ENCODE results near the gene SHBG. TPM values are rescaled to one million over a fixed set of nuclear protein-coding genes. Genes with fewer than 3 reads are reported as not detected.
"Not testable (repeated sequence)": the region's sequence is repeated elsewhere in the genome, so short reads cannot be mapped to it uniquely, and the experiment has no call there.

The SHBG gene
- total RNA-seq, 4 donors from 2014 or later = 0.37 to 2.5 TPM; not detected in 2

GRCh38 chr17:7613769-7614424 lies 16.0 kb upstream of the SHBG start:
- ATAC-seq (ENCODE audit: low FRiP score) = peak; percentile 1

DNA sequence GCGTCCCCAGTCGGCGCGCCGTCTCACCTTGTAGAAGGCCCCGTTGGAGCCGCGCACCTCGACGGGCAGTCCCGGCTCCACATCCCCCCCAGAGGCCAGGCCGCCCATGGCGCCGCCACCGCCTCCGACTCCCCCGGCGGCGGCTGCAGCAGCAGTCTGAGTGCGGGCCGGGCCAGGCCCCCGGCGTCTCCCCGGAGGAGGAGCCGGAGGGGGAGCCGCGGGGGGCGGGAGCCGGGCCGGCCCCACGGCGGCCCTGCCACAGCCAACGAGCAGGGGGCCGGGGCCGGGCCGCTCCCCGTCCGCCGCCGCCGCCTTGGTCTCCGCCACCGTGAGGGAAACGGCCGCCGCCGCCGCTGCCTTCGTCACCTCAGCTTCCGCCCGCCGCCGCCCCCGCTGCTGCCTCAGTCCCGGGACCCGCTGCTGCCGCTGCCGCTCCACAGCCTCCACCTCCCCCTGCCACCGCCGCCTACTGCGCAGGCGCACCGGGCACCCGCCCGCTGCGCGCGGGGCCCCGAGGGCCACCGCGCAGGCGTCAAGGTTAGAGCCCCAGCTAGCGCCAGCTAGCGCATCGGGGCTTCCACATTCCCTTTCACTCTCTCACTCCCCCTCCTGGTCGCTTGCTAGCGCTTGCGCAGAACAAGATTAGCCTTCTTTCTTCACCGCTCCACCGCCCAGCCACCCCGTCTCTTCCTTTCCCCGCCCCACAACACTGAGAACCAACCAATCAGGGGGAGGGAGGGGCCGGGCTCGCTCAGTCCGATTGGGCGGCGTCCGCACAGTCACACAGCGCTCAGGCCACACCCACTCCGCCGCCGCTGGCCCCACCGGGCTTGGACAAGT lies 15.3 kb upstream of the SHBG start, which contains the start of gene FXR2:
Gene FXR2, minus strand, starts transcription at position 473 of the 840 bp plus-strand sequence. Its CDS starts 365 bp downstream, at position 108.
- no peak for TF ChIP-seq CTCF (IDR thresholded peaks at IDR 0.05)
- DNase-seq (ENCODE audit: low spot score) (peak; percentile 93), ATAC-seq (ENCODE audit: low FRiP score) (peak; percentile 99)

More at GRCh38 chr17:7613769-7614424, 16.0 kb upstream of the SHBG start:
- TF ChIP-seq CTCF (IDR thresholded peaks at IDR 0.05) = no peak
- no peak for DNase-seq (ENCODE audit: low spot score)

GRCh38 chr17:7615265-7615747 lies 14.6 kb upstream of the SHBG start:
- ATAC-seq (ENCODE audit: low FRiP score) (no peak), DNase-seq (ENCODE audit: low spot score) (no peak)
- TF ChIP-seq CTCF (IDR thresholded peaks at IDR 0.05) = no peak

DNA sequence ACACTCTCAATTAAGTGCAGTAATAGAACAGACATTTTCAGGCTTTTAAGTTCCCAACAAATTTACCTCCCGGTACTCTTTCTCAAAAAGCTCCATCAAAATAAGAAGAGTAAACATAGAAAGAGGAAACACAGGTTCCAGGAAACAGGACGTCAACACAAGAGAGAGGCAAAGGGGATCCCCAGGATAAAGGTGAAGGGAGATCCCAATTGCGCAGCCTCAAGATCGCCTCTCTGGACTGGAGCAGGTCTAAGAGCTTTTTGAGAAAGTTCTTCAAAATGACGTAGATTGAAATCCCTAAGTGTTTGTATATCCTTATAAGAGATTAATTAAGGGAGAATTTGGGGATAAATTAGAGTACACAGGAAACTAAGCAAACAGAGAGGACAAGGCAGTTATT lies 11.3 kb upstream of the SHBG start:
- no peak for ATAC-seq (ENCODE audit: low FRiP score)
- no peak for DNase-seq (ENCODE audit: low spot score)
- TF ChIP-seq CTCF (IDR thresholded peaks at IDR 0.05) = no peak

- DNase-seq (ENCODE audit: low spot score) (no peak), ATAC-seq (ENCODE audit: low FRiP score) (no peak)
- TF ChIP-seq CTCF (IDR thresholded peaks at IDR 0.05) = no peak
Measured at GRCh38 chr17:7620835-7621234, 9.1 kb upstream of the SHBG start.

GRCh38 chr17:7623661-7624060 lies 6.3 kb upstream of the SHBG start:
- ATAC-seq (ENCODE audit: low FRiP score) = no peak
- no peak for TF ChIP-seq CTCF (IDR thresholded peaks at IDR 0.05)

GRCh38 chr17:7625749-7626148 lies 4.2 kb upstream of the SHBG start:
- ATAC-seq (ENCODE audit: low FRiP score); DNase-seq (ENCODE audit: low spot score): not testable (repeated sequence)

More at GRCh38 chr17:7623661-7624060, 6.3 kb upstream of the SHBG start:
- no peak for DNase-seq (ENCODE audit: low spot score)

Measured in omental fat pad (tissue), 4 donors.